ENCODE data around the gene TEX264.

GRCh38 chr3:51708216-51708845 is 37.3 kb downstream of the TEX264 start:
- no peak for TF ChIP-seq POLR2AphosphoS5 (IDR thresholded peaks at IDR 0.05; ENCODE audit: borderline replicate concordance, low read depth, low read length)
- TF ChIP-seq EZH2 (IDR thresholded peaks at IDR 0.05), result no peak

Data from SK-N-MC (cell line).